Neural progenitor cell (in vitro differentiated cells): Measurements from ENCODE around the gene SLC47A2. TPM values are rescaled to one million over a fixed set of nuclear protein-coding genes. Genes with fewer than 3 reads are reported as not detected.

Experiments used
- DNase-seq: peaks from one replicate; pipeline ENCODE4 v3.0.0-alpha.2; 2016; ENCODE audit warnings: low spot score
- H2AFZ ChIP-seq: fragments of 200-600 bp; sonication (generic); replicated peaks from 2 replicates; pipeline ENCODE4 v1.6.1; 2016; ENCODE audit warnings: antibody characterized with exemption
- H3F3A ChIP-seq: fragments of 200-600 bp; sonication (generic); 2 replicates; pipeline ENCODE4 v1.6.1; 2016; ENCODE audit warnings: antibody characterized with exemption, low read depth
- H3K27ac ChIP-seq: fragments of 200-600 bp; sonication (generic); 2 replicates; pipeline ENCODE4 v1.5.1; 2016; ENCODE audit warnings: mild to moderate bottlenecking
- H3K27me3 ChIP-seq: fragments of 200-600 bp; sonication (generic); 2 replicates; pipeline ENCODE4 v1.6.1; 2016; ENCODE audit warnings: mild to moderate bottlenecking, moderate library complexity
- H3K36me3 ChIP-seq: fragments of 200-600 bp; sonication (generic); 2 replicates; pipeline ENCODE4 v1.5.1; 2016
- H3K4me1 ChIP-seq: fragments of 200-600 bp; sonication (generic); 2 replicates; pipeline ENCODE4 v1.6.1; 2016; ENCODE audit warnings: mixed run types
- H3K4me2 ChIP-seq: fragments of 200-600 bp; sonication (generic); 2 replicates; pipeline ENCODE4 v1.6.1; 2016
- H3K4me3 ChIP-seq: fragments of 200-600 bp; sonication (generic); 2 replicates; pipeline ENCODE4 v1.5.1; 2016
- H3K79me2 ChIP-seq: fragments of 200-600 bp; sonication (generic); 2 replicates; pipeline ENCODE4 v1.6.1; 2016; ENCODE audit warnings: low read depth
- H3K9ac ChIP-seq: fragments of 200-600 bp; sonication (generic); 2 replicates; pipeline ENCODE4 v1.6.1; 2016
- H3K9me3 ChIP-seq: fragments of 200-600 bp; sonication (generic); 2 replicates; pipeline ENCODE4 v1.5.1; 2016; ENCODE audit warnings: low read depth
- H4K20me1 ChIP-seq: fragments of 200-600 bp; sonication (generic); 2 replicates; pipeline ENCODE4 v1.6.1; 2016; ENCODE audit warnings: low read depth
- H3K27ac Mint-ChIP-seq: 3 replicates; pipeline ENCODE4 v1.8.0; 2021; ENCODE audit warnings: mixed read lengths
- H3K27me3 Mint-ChIP-seq: 2 replicates; pipeline ENCODE4 v1.8.0; 2022; ENCODE audit warnings: low read depth, mild to moderate bottlenecking, inconsistent platforms, moderate library complexity, mixed read lengths; ENCODE audit not compliant: insufficient read depth
- H3K36me3 Mint-ChIP-seq: 3 replicates; pipeline ENCODE4 v1.8.0; 2021; ENCODE audit warnings: mixed read lengths
- H3K4me1 Mint-ChIP-seq: 3 replicates; pipeline ENCODE4 v1.8.0; 2021; ENCODE audit warnings: mixed read lengths
- H3K4me3 Mint-ChIP-seq: 3 replicates; pipeline ENCODE4 v1.8.0; 2021; ENCODE audit warnings: mild to moderate bottlenecking, moderate library complexity, mixed read lengths
- H3K9me3 Mint-ChIP-seq: 3 replicates; pipeline ENCODE4 v1.8.0; 2020; ENCODE audit warnings: mixed read lengths
- CTCF ChIP-seq: fragments of 200-600 bp; sonication (generic); IDR thresholded peaks from 2 replicates; pipeline ENCODE4 v1.5.1; 2017; ENCODE audit warnings: antibody characterized with exemption, mild to moderate bottlenecking
- EZH2 ChIP-seq: fragments of 200-600 bp; sonication (generic); IDR thresholded peaks from 2 replicates; pipeline ENCODE4 v1.6.1; 2017; ENCODE audit warnings: antibody characterized with exemption, mild to moderate bottlenecking, moderate library complexity
- EZH2phosphoT487 ChIP-seq: fragments of 200-600 bp; sonication (generic); IDR thresholded peaks from 2 replicates; pipeline ENCODE4 v1.6.1; 2017; ENCODE audit warnings: antibody characterized with exemption
- total RNA-seq: library from RNA; depleted of rRNA; stranded (reverse); fragments of >200 nt; gene quantifications from 2 replicates; pipeline ENCODE4 v1.2.3, GENCODE V29; 2015; ENCODE audit warnings: low replicate concordance

The SLC47A2 gene
- total RNA-seq, 1 donor from 2014 or later, result 0.39 TPM

- no peak overlapping the region for H3K4me3 Mint-ChIP-seq
- no peaks in the 10 kb centered on the region for H3K36me3 ChIP-seq
- H3K27ac Mint-ChIP-seq, result peak overlapping the region; percentile 20
Observed at GRCh38 chr17:19750020-19750572, 33.7 kb upstream of the SLC47A2 start.

GRCh38 chr17:19748807-19749193 is 32.4 kb upstream of the SLC47A2 start:
- no peak overlapping the region for H3K27ac ChIP-seq
- TF ChIP-seq EZH2 (no peak), CTCF (no peak), EZH2phosphoT487 (no peak)
- DNase-seq, result no peak
- no peak overlapping the region for H2AFZ ChIP-seq
- H3K4me3 ChIP-seq, result no peak overlapping the region
- H3K4me1 ChIP-seq, result peaks cover 11% of the 10 kb centered on the region
- H3K36me3 ChIP-seq, result no peaks in the 10 kb centered on the region
- peaks cover 9% of the 10 kb centered on the region for H3K4me1 Mint-ChIP-seq
- H3K9me3 ChIP-seq, result no peaks in the 10 kb centered on the region
- no peak overlapping the region for H3K4me3 Mint-ChIP-seq
- H3K27ac Mint-ChIP-seq, result no peak overlapping the region
- H3F3A ChIP-seq, result peaks cover 13% of the 10 kb centered on the region
- no peak overlapping the region for H3K9ac ChIP-seq
- peaks cover 5% of the 10 kb centered on the region for H3K27me3 ChIP-seq
- no peak overlapping the region for H3K4me2 ChIP-seq
- H3K36me3 Mint-ChIP-seq, result no peaks in the 10 kb centered on the region
- peaks cover 20% of the 10 kb centered on the region for H3K27me3 Mint-ChIP-seq
- H3K9me3 Mint-ChIP-seq, result peaks cover 3% of the 10 kb centered on the region
- H3K79me2 ChIP-seq, result no peaks in the 10 kb centered on the region
- H4K20me1 ChIP-seq, result no peaks in the 10 kb centered on the region

More at GRCh38 chr17:19750020-19750572, 33.7 kb upstream of the SLC47A2 start:
- Histone ChIP-seq H2AFZ (no peak overlapping the region), H3K4me3 (no peak overlapping the region), H3K27me3 (peaks cover 4% of the 10 kb centered on the region), H3K4me1 (peaks cover 9% of the 10 kb centered on the region), H3K9ac (no peak overlapping the region), H3K79me2 (no peaks in the 10 kb centered on the region), H3K27ac (no peak overlapping the region), H3K4me2 (no peak overlapping the region), H3F3A (peaks cover 11% of the 10 kb centered on the region), H3K9me3 (no peaks in the 10 kb centered on the region), H4K20me1 (no peaks in the 10 kb centered on the region)
- DNase-seq, result no peak
- Mint-ChIP-seq H3K36me3 (no peaks in the 10 kb centered on the region), H3K27me3 (peaks cover 19% of the 10 kb centered on the region), H3K9me3 (peaks cover 3% of the 10 kb centered on the region), H3K4me1 (peaks cover 8% of the 10 kb centered on the region)
- TF ChIP-seq CTCF (no peak), EZH2 (no peak), EZH2phosphoT487 (no peak)

GRCh38 chr17:19747829-19748806 is 31.7 kb upstream of the SLC47A2 start, which contains the start of gene ALDH3A1:
Gene ALDH3A1 (minus strand): TSS chr17:19748298. CDS start chr17:19745129, 3,169 bp downstream.
- H3K4me1 ChIP-seq, result peaks cover 11% of the 10 kb centered on the region
- no peak within 1 kb of the TSS for H2AFZ ChIP-seq
- Mint-ChIP-seq H3K27me3 (peaks cover 16% of the 10 kb centered on the region), H3K27ac (no peak within 1 kb of the TSS), H3K4me1 (peaks cover 9% of the 10 kb centered on the region), H3K9me3 (peaks cover 3% of the 10 kb centered on the region), H3K4me3 (no peak within 1 kb of the TSS), H3K36me3 (no peaks in the 10 kb centered on the region)
- peaks cover 13% of the 10 kb centered on the region for H3F3A ChIP-seq
- no peak within 1 kb of the TSS for H3K9ac ChIP-seq
- no peak within 1 kb of the TSS for H3K4me3 ChIP-seq
- no peaks in the 10 kb centered on the region for H3K36me3 ChIP-seq
- TF ChIP-seq EZH2 (no peak), EZH2phosphoT487 (no peak), CTCF (no peak)
- DNase-seq, result peak; percentile 22
- no peak within 1 kb of the TSS for H3K27ac ChIP-seq
- H3K79me2 ChIP-seq, result no peaks in the 10 kb centered on the region
- no peaks in the 10 kb centered on the region for H3K9me3 ChIP-seq
- H3K4me2 ChIP-seq, result no peak within 1 kb of the TSS
- peaks cover 5% of the 10 kb centered on the region for H3K27me3 ChIP-seq
- H4K20me1 ChIP-seq, result no peaks in the 10 kb centered on the region
